Dermis blood vessel endothelial cell (primary cell): ENCODE measurements around the gene FERD3L. TPM values are rescaled to one million over a fixed set of nuclear protein-coding genes. Genes with fewer than 3 reads are reported as not detected.

Source experiments
- DNase-seq: peaks from one replicate; pipeline ENCODE4 v3.0.0; 2010
- total RNA-seq: library from RNA; depleted of rRNA; stranded (reverse); fragments of >200 nt; gene quantifications from 2 replicates; pipeline ENCODE4 v1.2.3, GENCODE V29; 2014

FERD3L gene
- total RNA-seq, 1 donor from 2014 or later, result not detected

- peak; percentile 23 for DNase-seq
Measured at GRCh38 chr7:19116121-19117090, 28.8 kb downstream of the FERD3L start.

GRCh38 chr7:19114551-19114855 is 30.7 kb downstream of the FERD3L start:
- no peak for DNase-seq

DNA sequence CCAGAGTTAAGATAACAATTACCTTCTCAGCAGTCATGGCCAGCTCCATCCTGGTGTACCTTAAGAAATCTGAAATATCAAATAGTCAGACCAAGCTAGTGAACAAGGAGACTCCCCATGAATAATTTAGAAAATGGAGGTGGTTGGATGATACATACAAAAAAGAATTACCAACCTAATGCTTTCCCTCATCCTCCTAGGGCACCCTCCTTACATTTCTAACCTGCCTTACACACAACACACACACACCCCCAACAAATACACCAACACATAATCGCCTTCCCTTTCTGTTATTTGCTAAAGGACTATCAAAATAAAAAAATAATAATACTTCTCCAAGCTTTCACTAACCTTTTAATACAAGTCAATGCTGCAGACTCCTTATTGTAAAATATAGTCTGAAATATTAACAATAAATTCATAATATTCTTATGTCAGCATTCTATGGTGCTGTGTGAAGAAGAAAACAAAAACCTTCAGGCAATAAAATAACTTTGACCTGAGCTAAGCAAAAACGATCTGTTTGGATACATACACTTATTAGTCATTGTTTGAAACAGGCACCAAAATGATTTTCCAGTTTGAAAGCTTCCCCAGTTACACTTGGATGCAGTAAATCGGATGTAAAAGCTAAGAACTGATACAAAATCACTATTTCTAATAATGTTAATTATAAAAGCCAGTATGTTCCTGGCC is 31.2 kb downstream of the FERD3L start:
- no peak for DNase-seq

- DNase-seq, result no peak
Measured at GRCh38 chr7:19113002-19113350, 32.2 kb downstream of the FERD3L start.

GRCh38 chr7:19112274-19113001 is 32.8 kb downstream of the FERD3L start:
- DNase-seq, result no peak

- DNase-seq, result no peak
Measured at GRCh38 chr7:19111474-19112273, 33.5 kb downstream of the FERD3L start.

GRCh38 chr7:19110776-19111175 is 34.4 kb downstream of the FERD3L start:
- DNase-seq, result no peak

GRCh38 chr7:19110026-19110730 is 35.0 kb downstream of the FERD3L start:
- DNase-seq, result no peak

GRCh38 chr7:19109000-19109946 is 35.9 kb downstream of the FERD3L start:
- DNase-seq, result no peak

GRCh38 chr7:19107356-19108146 is 37.7 kb downstream of the FERD3L start:
- no peak for DNase-seq

DNA sequence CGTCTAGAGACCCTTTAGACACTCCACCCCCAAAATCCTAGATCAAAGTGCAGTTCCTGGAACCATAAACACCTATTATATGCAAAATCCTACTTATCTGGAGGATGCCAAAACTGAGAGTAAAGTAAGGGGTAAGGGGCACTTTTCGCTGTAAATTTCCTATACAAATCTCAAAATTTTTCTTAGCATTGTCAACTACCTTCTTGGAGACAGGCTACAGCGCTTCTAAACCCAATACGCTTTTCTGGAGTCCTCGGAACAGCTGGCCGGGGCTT is 38.2 kb downstream of the FERD3L start:
- no peak for DNase-seq

DNA sequence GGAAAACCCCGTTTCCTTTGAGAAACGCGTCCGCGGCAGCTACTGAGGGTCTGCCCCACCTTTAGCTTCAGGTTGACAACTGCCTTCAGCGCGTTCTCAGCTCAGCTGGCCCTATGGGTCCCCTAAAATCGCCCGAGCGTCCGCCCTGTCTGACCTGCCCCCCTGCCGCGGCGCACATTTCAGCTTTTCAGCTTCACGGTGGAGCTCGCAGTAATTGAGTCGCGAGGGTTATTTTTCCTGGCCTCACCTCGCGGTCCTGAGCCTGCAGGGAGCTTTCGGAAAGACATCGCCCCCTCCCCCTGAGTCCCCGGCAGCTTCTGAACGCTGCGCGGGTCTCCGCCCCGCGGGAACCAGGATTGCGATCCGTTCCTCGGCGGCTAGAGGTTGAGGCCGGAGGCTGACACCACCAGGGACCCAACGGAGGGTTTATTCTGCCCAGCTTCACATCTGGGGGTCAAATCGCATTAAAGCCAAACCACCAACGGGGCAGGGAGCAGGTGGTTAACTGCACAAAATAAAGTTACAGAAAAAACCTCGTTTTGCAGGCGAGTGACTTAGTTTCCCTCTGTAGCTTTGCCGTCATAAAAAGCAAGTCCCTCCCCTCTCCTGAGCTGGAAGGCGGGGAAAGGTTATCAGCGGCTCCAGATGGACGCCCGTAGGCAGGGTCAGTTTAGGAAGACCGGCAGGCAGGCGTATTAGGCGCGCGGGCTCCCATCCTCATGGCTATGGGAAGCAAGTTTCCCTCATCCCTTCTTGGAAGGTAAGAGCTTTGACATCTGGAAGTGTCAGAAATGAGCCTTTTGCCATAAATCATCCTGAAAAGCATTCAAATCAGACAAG is 38.8 kb downstream of the FERD3L start:
- no peak for DNase-seq

- no peak for DNase-seq
Measured at GRCh38 chr7:19105546-19105945, 39.7 kb downstream of the FERD3L start.

DNA sequence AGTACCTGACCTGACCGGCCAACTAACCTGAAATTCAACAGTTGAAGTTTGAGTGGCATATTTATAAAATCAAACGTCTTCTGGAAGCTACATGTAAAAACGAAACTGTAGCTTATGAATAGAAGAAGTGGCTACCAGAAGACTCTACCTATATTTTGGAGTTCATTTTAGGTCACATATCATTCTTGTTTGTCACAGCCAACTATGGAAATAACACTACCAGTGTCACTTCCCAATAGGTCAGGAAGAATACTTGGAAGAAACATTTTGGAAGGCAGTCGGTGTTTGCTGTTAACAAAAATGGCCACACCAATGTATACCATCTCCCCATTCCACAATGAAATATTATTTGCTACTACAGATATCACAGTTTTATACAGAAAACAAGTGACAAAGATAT is 40.4 kb downstream of the FERD3L start:
- DNase-seq, result no peak

GRCh38 chr7:19102884-19103283 is 42.3 kb downstream of the FERD3L start:
- DNase-seq, result no peak

GRCh38 chr7:19101909-19102308 is 43.3 kb downstream of the FERD3L start:
- no peak for DNase-seq

- no peak for DNase-seq
Measured at GRCh38 chr7:19101472-19101871, 43.7 kb downstream of the FERD3L start.

GRCh38 chr7:19099924-19100323 is 45.3 kb downstream of the FERD3L start:
- DNase-seq, result no peak

DNA sequence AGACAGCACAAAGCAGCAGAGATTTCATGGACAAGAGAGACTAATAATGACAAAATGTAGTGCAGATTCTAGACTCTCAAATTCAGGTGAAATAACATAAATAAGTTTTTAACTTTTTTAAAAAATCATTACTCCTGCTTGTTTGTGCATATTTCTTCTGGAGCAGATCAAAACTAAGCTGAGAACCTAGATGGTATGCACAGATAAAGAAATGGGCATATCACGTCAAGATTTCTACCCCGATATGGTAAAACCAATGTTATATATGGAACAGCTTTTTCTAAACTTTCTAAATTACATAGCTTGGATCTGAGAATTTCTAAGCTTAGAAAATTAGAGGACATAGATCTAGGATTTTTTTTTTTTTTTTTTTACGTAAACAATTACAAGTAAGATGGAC is 46.0 kb downstream of the FERD3L start:
- DNase-seq, result no peak
